Activated B cell treated with CpG ODN at 0.5 μM for 24 hours (primary cell): ENCODE measurements around the gene GSAP. TPM values are rescaled to one million over a fixed set of nuclear protein-coding genes. Genes with fewer than 3 reads are reported as not detected.
A peak's percentile ranks its signal among the peaks of the same experiment; 100 is the strongest.

Source experiments
- ATAC-seq: fragments of 200-7000 bp; cut with Tn5 transposase; one replicate; pipeline ENCODE4 v1.10.0; 2021; ENCODE audit warnings: low read depth, mild to moderate bottlenecking, moderate library complexity
- CTCF ChIA-PET: fragments of 350-600 bp; sonication (Branson Sonifier 250); formaldehyde crosslinking; loops from one replicate; lab custom pipeline; 2021; ENCODE audit warnings: antibody characterized with exemption; lab: Charles Lee
- POLR2A ChIA-PET: fragments of 350-600 bp; sonication (Branson Sonifier 250); formaldehyde crosslinking; loops from one replicate; lab custom pipeline; 2021; ENCODE audit warnings: antibody characterized with exemption; lab: Charles Lee
- DNase-seq: peaks from one replicate; pipeline ENCODE4 v3.0.0; 2022
- H3K27ac Mint-ChIP-seq: one replicate; pipeline ENCODE4 v1.8.0; 2020; ENCODE audit warnings: mixed read lengths
- H3K27me3 Mint-ChIP-seq: one replicate; pipeline ENCODE4 v1.8.0; 2021; ENCODE audit warnings: mixed read lengths
- H3K36me3 Mint-ChIP-seq: one replicate; pipeline ENCODE4 v1.8.0; 2021; ENCODE audit warnings: low read depth, mixed read lengths
- H3K4me1 Mint-ChIP-seq: one replicate; pipeline ENCODE4 v1.8.0; 2021; ENCODE audit warnings: mixed read lengths
- H3K4me3 Mint-ChIP-seq: one replicate; pipeline ENCODE4 v1.8.0; 2020; ENCODE audit warnings: mild to moderate bottlenecking, mixed read lengths
- H3K9me3 Mint-ChIP-seq: one replicate; pipeline ENCODE4 v1.8.0; 2020; ENCODE audit warnings: mixed read lengths
- CTCF ChIP-seq: fragments of 200-600 bp; IDR thresholded peaks from one replicate; pipeline ENCODE4 v1.8.0; 2022; ENCODE audit warnings: antibody characterized with exemption, mild to moderate bottlenecking
- intact Hi-C: fragments of 100-400 bp; cut with micrococcal nuclease; formaldehyde crosslinking; loops from one replicate; pipeline ENCODE4 v1.15.1; 2024
- total RNA-seq: library from RNA; stranded (reverse); gene quantifications from 2 replicates; pipeline ENCODE4 v1.2.3, GENCODE V29; 2022

GSAP gene
- total RNA-seq, 1 donor from 2014 or later: 91.2 TPM

DNA sequence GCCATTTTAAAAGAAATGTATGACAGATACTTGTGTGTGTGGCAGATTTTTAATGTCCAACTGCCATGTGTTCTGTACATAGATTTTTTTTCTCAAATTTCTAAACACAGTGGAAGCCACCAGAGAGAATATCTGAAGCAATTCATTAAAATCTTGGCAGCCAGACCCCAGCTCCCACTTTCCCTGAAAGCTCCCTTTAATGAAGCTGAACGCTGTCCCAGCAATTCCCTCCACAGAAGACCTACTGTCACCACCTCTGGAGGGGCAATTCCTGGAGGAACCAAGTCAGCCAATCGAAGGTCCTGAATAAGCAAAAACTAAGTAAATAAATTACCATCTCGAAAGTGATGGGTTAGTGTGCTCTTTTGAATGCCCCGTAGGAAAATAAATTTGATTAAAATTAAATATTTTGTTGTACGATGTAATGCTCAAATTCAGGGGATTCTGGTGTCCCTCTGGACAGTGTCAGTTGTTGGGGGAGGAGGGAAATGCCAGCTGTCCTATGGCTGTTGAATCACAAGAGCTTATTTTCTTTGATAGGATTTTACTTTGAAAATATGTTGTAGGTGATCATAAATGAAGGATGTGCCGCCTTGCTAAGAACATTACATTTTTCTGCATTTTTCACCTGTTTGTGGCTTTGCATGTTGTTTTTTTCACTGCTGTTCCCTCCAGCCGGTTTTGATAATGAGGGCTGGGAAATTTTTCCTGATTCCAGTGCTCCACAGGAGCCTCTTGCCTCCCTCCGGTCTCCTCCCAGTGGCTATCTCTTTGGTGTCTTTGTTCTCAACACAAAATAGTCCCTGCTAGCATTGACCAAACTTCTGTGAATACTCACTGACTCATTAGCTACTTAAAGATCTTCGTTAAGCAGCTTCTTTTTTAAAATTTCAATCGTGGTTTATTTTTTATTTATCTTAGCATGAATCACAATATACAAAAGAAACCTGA is 9.2 kb upstream of the GSAP start:
- ChIA-PET POLR2A (interaction anchor here (0.7 to 5.8 kb wide), 5 partner anchors 10 to 332 kb away, joined by 3 to 93 read pairs (median 4); partner anchors contain the start of gene GSAP), CTCF (interaction anchor here (1.8 kb wide), 1 partner anchor 11 kb away, joined by 6 read pairs; no protein-coding TSS in a partner anchor)
- Mint-ChIP-seq H3K36me3 (no peaks in the 10 kb centered on the region), H3K4me3 (peak overlapping the region; percentile 59), H3K27me3 (no peaks in the 10 kb centered on the region), H3K4me1 (peaks cover 39% of the 10 kb centered on the region), H3K27ac (peak overlapping the region; percentile 46), H3K9me3 (no peaks in the 10 kb centered on the region)
- intact Hi-C loops: loop anchor here (1.0 to 5.0 kb wide), 4 partner anchors 8 to 227 kb away; no protein-coding TSS in a partner anchor
- TF ChIP-seq CTCF: no peak
- ATAC-seq (no peak), DNase-seq (no peak)

DNA sequence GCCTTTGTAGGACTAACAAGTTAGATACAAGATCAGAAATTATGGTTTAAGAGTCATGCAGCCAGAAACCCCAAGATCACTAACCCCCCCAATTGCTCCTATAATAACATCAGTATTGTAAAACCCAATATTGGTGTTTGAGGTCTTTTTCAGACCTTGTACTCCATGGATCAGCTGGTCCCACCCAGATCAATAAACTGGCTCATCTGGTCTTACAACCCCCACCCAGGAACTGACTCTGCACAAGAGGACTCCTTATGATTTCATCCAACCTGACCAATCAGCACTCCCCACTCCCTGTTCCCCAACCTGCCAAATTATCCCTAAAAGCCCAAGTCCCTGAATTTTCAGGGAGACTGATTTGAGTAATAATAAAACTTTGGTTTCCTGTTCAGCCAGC is 6.4 kb upstream of the GSAP start:
- Mint-ChIP-seq H3K4me3 (no peak overlapping the region), H3K27ac (no peak overlapping the region), H3K27me3 (no peaks in the 10 kb centered on the region), H3K36me3 (no peaks in the 10 kb centered on the region), H3K9me3 (no peaks in the 10 kb centered on the region), H3K4me1 (peaks cover 42% of the 10 kb centered on the region)
- no peak for TF ChIP-seq CTCF
- intact Hi-C loops: no loop called here
- no peak for ATAC-seq
- no peak for DNase-seq
- POLR2A ChIA-PET: no interaction called here
- CTCF ChIA-PET: no interaction called here

DNA sequence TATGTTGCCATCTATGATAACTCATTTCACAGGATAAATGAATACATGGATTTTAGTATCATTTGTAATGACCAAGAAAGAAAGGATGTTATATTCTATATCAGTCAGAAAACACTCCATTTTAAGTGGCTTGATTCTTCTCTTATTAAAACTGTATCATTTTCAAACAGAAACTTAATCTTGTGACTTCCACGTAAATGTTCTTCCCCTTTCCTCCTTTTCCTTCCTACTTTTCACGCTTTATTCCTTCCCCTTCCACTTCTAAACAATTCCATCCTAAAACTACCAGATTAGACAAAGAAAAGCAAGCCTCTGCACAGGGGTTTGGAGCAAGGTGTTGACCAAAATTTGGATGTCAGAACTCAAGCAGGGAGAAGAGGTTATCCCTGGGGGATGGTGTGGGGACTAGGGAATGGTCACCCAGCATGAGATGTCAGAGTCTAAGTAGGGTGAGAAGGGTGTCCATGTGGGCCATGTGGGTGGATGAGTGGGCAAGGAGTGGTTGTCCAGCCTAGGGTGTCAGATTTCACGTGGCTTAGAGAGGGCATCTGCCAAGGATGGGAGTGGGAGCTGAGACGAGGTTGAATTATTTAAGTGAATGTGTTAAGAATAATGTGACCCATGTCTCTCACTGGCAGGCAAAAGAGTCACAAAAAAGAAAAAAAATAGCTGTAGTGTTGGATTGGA is 5.0 kb upstream of the GSAP start:
- H3K27me3 Mint-ChIP-seq: no peaks in the 10 kb centered on the region

DNA sequence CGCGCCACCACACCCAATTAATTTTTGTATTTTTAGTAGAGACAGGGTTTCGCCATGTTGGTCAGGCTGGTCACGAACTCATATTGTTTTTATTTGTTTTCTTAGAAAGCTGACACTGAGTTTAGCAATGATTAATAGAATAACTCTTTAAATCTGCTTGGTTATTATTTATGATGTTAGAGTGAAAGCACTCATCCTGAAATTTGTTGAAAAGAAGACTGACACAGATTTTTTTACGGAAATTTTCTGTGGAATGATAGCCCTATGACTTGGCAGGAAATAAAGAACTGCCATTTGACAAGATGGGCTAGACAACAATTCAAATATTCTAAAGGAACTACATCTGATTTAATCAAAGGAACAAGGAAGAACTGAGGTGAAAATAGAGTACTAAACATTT is 4.3 kb upstream of the GSAP start:
- Mint-ChIP-seq H3K4me1 (peaks cover 33% of the 10 kb centered on the region), H3K9me3 (no peaks in the 10 kb centered on the region), H3K36me3 (no peaks in the 10 kb centered on the region), H3K27ac (no peak overlapping the region), H3K4me3 (no peak overlapping the region), H3K27me3 (no peaks in the 10 kb centered on the region)
- intact Hi-C loops: no loop called here
- DNase-seq: no peak
- ATAC-seq: no peak
- POLR2A ChIA-PET: interaction anchor here (1.8 kb wide), 1 partner anchor 8 kb away, joined by 5 read pairs; no protein-coding TSS in a partner anchor
- CTCF ChIA-PET: no interaction called here
- TF ChIP-seq CTCF: no peak

More for the DNA sequence above, 5.0 kb upstream of the GSAP start:
- DNase-seq (no peak), ATAC-seq (no peak)
- Mint-ChIP-seq H3K36me3 (no peaks in the 10 kb centered on the region), H3K4me1 (peaks cover 39% of the 10 kb centered on the region), H3K9me3 (no peaks in the 10 kb centered on the region), H3K27ac (no peak overlapping the region), H3K4me3 (no peak overlapping the region)
- intact Hi-C loops: no loop called here
- CTCF ChIA-PET: no interaction called here
- POLR2A ChIA-PET: no interaction called here
- no peak for TF ChIP-seq CTCF
